Stimulated activated CD4-positive, alpha-beta T cell treated with anti-CD3 and anti-CD28 coated beads, TNF-alpha, amount 100 ng/mL, for 48 hours (primary cell): ENCODE measurements around the gene VKORC1.
"Not testable (repeated sequence)": the region's sequence is repeated elsewhere in the genome, so short reads cannot be mapped to it uniquely, and the experiment has no call there.

Source experiments
- DNase-seq, 3 donors: peaks; one replicate each; pipeline ENCODE4 v3.0.0-alpha.2; 2020; ENCODE audit warnings: low read depth in 3 of 3

Gene VKORC1

DNA sequence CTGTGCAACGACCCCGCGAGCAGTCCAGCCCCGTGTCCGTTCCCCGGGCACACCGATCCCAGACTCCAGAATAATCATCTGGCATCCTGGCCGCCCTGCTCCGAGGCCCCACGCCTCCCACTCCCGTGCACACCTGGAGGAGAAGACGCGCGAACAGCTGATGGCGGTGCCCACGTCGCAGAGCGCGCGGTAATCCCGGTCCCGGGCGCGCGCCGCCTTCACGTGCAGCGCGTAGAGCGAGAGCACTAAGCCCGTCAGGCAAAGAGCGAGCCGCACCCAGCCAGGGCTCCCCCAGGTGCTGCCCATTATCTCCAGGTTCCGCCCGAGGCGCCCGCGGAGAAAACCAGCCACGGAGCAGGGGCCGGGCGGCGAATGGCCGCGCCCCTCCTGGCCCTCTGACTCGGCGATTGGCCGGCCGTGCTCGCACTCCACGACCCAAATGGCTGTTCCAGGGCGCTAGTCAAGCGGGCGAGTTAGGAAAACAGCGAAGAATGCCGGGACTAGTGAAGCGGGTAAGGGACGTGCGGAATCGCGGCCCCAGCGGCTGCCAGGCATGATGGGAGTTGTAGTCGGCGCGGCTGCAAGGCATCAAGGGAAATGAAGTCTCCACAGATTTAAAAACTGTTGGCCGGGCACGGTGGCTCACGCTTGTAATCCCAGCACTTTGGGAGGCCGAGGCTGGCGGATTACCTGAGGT lies at the start of gene VKORC1:
Gene VKORC1 (minus strand): TSS at position 374 of the 697 bp plus-strand sequence. CDS start 68 bp downstream, at position 306.
- peak; percentile 84 to 90 (median 85) for DNase-seq

DNA sequence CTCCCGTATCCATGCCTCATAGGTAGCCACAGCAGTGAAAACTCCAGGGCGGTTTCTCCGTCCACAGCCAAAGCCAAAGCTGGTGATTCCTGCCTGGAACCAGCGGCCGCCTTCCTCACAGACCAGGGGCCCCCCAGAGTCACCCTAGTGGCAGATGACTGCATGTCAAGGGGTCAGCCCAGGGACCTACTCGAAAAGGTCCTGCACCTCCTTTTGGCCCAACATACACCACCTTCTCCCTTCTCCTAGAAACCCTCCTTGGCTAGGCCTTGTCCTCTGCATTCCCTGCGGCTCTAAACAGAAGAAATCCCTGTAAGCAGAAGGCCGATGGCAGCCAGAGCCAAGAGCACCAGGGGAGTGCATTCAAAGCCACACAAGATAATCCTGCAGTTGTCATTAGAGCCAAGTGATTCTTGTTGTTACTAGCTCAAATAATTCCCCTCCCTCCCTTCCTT lies 49.1 kb upstream of the VKORC1 start:
- no peak for DNase-seq

- no peak for DNase-seq
Measured at GRCh38 chr16:31143011-31143693, 48.6 kb upstream of the VKORC1 start.

DNA sequence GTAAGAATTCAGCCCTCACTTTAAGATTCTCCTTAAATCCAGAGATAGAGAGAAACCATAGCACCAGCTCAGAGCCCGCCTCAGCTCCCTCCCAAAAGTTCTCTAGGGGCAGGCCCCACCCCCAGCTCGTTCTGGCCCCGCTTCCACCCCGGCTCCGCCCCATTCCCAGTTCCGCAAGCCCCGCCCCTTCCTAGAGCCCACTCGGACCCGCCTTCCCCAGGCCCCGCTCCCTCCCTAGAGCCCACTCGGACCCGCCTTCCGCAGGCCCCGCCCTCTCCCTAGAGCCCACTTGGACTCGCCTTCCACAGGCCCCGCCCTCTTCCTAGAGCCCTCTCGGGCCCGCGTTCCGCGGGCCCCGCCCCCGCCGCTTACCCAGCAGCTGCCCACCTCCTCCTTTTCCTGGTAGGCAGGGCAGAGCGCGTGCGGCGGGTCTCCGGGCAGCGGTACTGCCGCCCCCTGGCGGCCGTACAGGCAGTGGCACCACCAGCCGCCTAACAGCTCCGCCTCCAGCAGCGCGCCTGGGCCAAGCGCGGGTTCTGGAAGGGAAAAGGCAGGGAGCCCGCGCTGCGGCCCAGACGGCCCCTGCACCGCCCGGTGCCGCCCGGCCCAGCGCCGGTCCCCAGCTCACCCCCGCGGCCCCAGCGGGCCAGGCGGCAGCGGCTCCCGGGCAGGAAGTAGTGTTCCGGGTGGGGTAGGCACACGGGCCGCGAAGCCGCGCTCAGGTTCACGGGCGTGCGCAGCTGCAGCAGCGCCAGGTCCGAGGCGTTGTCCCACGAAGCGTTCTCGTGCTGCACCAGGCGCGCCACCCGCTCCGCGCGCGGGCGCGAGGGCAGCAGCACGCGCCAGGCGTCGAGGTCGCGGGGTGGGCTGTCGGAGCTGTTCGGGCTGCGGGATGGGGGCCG lies 47.8 kb upstream of the VKORC1 start:
- DNase-seq, result peak; percentile 98 to 99 (median 98)

DNA sequence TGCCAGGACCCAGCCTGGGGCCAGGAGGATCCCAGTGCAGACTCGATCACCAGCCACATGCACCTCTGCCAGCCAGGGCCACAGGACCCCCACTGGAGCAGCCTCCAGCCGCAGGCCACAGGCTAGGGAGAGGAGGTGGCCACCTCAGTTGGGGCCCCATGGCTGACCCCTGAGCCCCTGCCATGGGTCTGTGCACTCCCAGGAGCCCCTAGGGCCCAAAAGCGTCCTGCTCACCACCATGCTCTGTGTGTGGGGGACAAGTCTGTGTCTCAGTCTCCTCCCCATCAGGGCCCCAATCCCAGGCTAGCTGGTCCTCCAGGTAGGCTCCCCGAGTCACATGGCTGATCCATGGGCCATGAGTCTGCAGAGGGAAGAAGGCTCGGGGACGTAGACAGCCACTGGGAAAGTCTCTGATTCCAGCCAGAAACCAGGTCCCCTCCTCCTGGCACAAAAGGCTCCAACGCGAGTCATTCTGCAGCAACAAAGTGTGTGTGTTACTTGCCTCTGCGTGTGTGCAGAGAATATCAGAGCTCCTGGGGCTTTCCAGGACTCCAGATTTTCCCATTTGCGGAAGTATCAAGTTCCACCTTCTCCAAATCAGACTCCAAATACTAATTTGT lies 47.0 kb upstream of the VKORC1 start:
- no peak for DNase-seq

GRCh38 chr16:31141071-31141469 lies 46.5 kb upstream of the VKORC1 start:
- DNase-seq, result not testable (repeated sequence)

GRCh38 chr16:31138621-31139578 lies 44.3 kb upstream of the VKORC1 start:
- DNase-seq, result no peak

GRCh38 chr16:31136822-31137499 lies 42.4 kb upstream of the VKORC1 start:
- DNase-seq, result not testable (repeated sequence)

DNA sequence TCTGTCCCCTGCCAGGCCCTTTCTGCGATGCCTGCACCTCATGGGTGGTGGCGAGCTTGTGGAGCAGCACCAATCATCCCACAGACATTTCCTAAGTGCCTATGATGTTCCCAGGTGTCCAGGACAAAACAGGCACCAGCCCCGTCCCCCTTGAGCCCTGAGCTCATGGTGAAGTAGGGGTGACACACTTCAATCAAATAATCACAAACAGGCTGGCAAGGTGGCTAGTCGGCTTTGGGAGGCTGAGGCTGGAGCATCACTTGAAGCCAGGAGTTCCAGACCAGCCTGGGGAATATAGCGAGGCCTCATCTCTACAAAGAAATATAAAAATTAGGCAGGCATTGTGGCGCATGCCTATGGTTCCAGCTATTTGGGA lies 41.7 kb upstream of the VKORC1 start:
- no peak for DNase-seq

GRCh38 chr16:31135535-31136286 lies 41.1 kb upstream of the VKORC1 start, which contains the start of gene PRSS8:
Gene PRSS8 (minus strand): TSS chr16:31135727. CDS start chr16:31135498, 229 bp downstream.
- no peak for DNase-seq

DNA sequence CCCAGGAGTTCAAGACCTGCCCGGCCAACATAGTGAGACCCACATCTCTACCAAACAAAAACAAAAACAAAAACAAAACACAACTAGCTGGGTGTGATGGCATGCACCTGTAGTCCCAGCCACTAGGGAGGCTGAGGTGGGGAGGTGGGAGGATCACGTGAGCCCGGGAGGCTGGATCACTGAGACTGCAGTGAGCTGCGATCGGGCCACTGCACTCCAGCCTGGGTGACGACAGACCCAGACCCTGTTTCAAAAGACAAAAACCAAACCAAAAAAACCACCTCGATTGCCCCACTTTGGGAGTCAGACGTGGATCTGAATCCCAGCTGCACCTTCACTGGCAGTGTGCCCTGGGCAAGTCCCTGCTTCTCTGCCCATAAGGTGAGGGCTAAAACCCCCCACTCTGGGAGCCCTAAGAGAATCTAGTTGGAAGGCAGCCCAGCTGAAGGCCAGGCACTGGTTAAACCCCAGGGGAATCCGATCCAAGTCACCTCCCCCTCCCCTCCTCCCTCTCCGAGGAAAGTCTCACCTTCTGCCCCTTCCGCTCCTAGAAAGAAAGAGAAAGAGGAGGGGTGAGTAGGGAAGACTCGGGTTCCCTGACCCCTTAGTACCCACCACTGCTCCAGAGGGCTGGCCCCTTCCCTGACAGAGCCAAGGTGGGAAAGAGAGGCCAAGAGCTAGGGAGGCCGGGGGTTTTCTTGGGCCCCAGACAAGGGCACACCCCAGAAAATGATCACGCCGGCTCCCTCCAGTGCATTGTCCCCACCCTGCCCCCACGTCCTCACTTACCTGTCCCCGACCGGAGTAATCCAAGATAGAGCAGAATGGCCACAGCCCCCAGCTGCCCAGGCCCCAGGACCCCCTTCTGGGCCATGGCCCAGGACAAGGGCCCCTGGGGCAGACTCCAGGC lies 40.3 kb upstream of the VKORC1 start:
- DNase-seq, result no peak

DNA sequence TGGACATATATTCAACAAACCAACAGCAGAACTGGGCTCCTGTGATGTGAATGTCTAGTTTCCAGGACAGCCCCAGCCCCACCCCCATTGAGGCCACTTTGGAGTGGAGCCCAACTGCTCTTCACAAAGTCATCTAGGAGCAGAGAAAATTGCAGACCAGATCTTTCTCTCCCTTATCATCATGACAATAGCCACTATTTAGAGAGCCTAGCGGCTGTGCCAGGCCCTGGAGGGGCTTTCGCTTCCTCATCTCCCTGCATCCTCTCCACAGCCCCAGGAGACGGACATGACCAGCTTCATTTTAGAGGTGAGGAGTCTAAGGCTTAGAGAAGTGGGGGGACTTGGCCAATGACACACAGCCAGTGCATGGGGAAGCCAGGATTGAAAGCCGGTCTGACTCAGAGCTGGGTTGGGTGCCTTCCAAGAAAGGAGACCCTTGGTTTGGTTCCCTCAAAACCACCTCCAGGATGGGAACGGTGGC lies 39.5 kb upstream of the VKORC1 start:
- no peak for DNase-seq

DNA sequence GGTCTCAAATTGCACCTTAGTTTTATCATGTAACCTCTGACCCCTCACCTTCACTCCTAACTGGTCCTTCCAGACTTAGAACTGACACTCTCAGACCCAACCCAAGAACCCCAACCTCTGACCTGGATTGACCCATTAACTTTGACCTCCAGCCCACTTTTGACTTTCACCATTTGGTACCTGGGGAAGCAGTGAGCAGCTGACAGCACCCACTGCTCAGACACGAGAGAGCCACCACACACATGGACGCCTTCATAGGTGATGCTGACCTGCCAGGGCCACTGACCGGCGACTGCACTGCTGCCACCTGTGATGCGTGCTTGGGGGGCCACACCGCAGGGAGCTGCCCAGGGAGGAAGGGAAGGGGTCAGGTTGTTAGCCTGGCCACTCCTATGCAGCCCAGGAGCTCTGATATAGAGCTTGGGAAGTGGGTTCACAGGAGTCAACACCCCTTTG lies 38.5 kb upstream of the VKORC1 start:
- DNase-seq, result no peak

GRCh38 chr16:31132303-31132979 lies 37.8 kb upstream of the VKORC1 start:
- no peak for DNase-seq

- no peak for DNase-seq
Measured at GRCh38 chr16:31131841-31132271, 37.3 kb upstream of the VKORC1 start.

DNA sequence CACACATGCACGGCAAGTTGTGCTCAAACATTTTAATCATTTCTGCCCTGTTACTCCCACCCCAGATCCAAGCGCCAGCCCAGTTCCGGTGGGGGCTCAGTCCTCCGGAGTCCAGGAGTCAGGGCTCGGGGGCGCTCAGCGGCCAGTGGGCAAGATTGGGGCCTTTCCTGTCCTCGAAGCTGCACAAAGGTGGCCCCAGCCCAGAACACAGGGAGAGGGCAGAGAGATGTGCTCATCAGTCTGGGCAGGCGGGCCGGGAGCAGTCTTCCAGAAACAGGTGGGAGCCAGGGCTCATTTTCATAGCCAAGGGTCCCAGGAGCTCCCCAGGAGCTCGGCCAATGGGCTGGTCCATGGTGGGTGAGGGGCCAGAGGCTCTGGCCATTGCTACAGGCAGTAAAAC lies 36.8 kb upstream of the VKORC1 start:
- DNase-seq, result no peak

DNA sequence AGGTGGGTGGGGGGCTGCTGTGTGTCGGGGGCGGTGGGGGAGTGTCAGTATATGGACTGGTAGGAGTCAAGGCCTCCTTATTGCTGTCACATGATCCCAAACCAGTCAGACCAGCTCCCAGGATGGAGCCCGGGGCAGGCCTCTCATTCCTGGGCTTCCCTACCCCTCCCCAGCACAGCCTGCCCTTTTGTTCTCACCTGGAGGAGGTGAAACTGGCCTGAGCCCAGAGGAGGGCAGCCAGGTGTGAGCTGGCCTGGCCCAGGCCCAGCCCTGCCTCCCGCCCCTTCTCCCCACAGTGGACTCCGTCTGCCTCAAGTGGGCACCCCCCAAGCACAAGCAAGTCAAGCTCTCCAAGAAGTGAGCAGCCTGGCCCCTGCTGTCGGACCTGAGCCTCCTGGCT lies 36.3 kb upstream of the VKORC1 start:
- no peak for DNase-seq
